Fibroblast of lung (primary cell): ENCODE data around the gene TIAM1.

Experiments used
- CTCF ChIP-seq, 2 donors: IDR thresholded peaks in 1 of 2; conservative IDR thresholded peaks in 1 of 2; 1 replicate in 1 of 2; 2 replicates in 1 of 2; pipeline ENCODE4 v1.5.1; 2011 to 2012; ENCODE audit warnings: low read length in 2 of 2, control low read depth in 1 of 2, inconsistent platforms in 1 of 2, low read depth in 1 of 2, mild to moderate bottlenecking in 1 of 2
- EZH2 ChIP-seq: IDR thresholded peaks from 2 replicates; pipeline ENCODE4 v1.5.1; 2012; ENCODE audit warnings: low read length, control low read depth, mild to moderate bottlenecking; ENCODE audit errors: missing control alignments

- TF ChIP-seq CTCF (conservative IDR thresholded peaks at IDR 0.05 in 1 of 2, IDR thresholded peaks at IDR 0.05 in 1 of 2; ENCODE audit: low read depth in 1 of 2, low read length in 2 of 2) (no peak), EZH2 (no peak)
Measured at GRCh38 chr21:31115249-31115648, 228.8 kb downstream of the TIAM1 start.
